Stomach smooth muscle (tissue), 2 donors: ENCODE measurements around the gene ETNK2.
A peak's percentile ranks its signal among the peaks of the same experiment; 100 is the strongest.

ENCODE experiments used
- H3K27ac ChIP-seq: one replicate; pipeline ENCODE4 v1.7.0; 2013; ENCODE audit warnings: mild to moderate bottlenecking, low read length, inconsistent platforms
- H3K27me3 ChIP-seq, 2 donors: one replicate each; pipeline ENCODE4 v1.7.0; 2013; ENCODE audit warnings: low read length in 2 of 2; ENCODE audit not compliant: insufficient read depth in 2 of 2, control insufficient read depth in 1 of 2
- H3K36me3 ChIP-seq, 2 donors: one replicate each; pipeline ENCODE4 v1.7.0; 2013; ENCODE audit warnings: low read length in 2 of 2; ENCODE audit not compliant: control insufficient read depth in 2 of 2, insufficient read depth in 2 of 2
- H3K4me1 ChIP-seq: one replicate; pipeline ENCODE4 v1.7.0; 2013; ENCODE audit warnings: low read length; ENCODE audit not compliant: control insufficient read depth, insufficient read depth
- H3K4me3 ChIP-seq, 2 donors: one replicate each; pipeline ENCODE4 v1.7.0; 2013; ENCODE audit warnings: low read length in 2 of 2
- H3K9ac ChIP-seq, 2 donors: one replicate each; pipeline ENCODE4 v1.7.0; 2013; ENCODE audit warnings: low read length in 2 of 2, mild to moderate bottlenecking in 1 of 2
- H3K9me3 ChIP-seq, 2 donors: one replicate each; pipeline ENCODE4 v1.7.0; 2013; ENCODE audit warnings: low read length in 2 of 2; ENCODE audit not compliant: control insufficient read depth in 2 of 2
- donor health status: healthy.
- donor health status: Pancreatic carcinoma.

ETNK2 gene

DNA sequence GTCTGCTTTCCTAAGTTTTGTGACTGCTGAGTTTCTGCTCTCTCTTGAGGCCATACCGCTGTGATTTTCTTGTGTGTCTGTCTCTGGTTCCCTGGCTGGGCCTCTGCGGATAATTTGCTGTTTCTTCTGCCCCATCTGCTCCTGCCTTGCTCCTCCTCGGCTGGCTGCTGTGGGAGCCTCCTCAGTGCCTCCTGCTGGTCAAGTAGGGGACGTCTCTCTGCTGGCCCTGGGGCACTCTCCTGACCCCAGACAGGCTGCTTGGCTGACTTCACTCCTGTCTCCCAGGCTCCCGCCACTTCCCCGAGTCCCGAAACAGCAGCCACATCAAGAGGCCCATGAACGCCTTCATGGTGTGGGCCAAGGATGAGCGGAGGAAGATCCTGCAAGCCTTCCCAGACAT lies 28.5 kb downstream of the ETNK2 start:
- H3K4me3 ChIP-seq = no peak overlapping the region
- H3K9ac ChIP-seq = no peak overlapping the region
- no peaks in the 10 kb centered on the region for H3K9me3 ChIP-seq
- peaks cover 0 to 13% of the 10 kb centered on the region in 2 donors for H3K36me3 ChIP-seq
- no peak overlapping the region for H3K27ac ChIP-seq
- H3K4me1 ChIP-seq = peaks cover 8% of the 10 kb centered on the region
- H3K27me3 ChIP-seq = peaks cover 0 to 2% of the 10 kb centered on the region in 2 donors

DNA sequence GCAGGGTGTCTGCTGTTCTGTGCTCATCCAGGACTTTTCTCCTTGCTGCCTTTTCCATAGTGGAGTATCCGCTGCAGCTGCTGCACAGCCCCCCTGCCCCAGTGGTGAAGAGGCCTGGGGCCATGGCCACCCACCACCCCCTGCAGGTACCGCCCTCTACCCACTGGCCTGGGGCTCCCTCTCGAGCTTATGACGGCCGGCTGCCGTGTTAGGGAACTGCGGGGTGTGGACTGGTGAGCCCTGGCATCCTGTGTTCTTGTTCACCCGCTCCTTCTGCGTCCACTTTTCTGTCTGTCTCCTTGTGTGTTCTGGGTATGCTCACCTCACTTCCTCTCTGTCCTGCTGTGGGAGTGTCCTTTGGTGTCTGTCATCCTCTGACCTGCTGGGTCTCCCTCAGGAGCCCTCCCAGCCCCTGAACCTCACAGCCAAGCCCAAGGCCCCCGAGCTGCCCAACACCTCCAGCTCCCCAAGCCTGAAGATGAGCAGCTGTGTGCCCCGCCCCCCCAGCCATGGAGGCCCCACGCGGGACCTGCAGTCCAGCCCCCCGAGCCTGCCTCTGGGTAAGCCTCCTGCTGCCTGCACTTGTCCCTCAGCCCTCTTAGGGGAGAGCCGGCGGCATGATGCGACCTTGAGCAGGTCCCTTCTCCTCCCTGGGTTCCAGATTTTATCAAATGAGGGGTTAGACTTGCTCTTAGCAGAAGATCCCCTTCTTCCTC lies 29.8 kb downstream of the ETNK2 start:
- Histone ChIP-seq H3K4me1 (peaks cover 5% of the 10 kb centered on the region), H3K27me3 (peaks cover 0 to 2% of the 10 kb centered on the region in 2 donors), H3K9ac (no peak overlapping the region), H3K9me3 (no peaks in the 10 kb centered on the region), H3K4me3 (no peak overlapping the region), H3K36me3 (peaks cover 0 to 13% of the 10 kb centered on the region in 2 donors), H3K27ac (no peak overlapping the region)

- H3K4me3 ChIP-seq = no peak overlapping the region
- peaks cover 3% of the 10 kb centered on the region for H3K4me1 ChIP-seq
- H3K9me3 ChIP-seq = no peaks in the 10 kb centered on the region
- H3K9ac ChIP-seq = no peak overlapping the region
- H3K27me3 ChIP-seq = no peaks in the 10 kb centered on the region
- H3K36me3 ChIP-seq = peaks cover 0 to 10% of the 10 kb centered on the region in 2 donors
- no peak overlapping the region for H3K27ac ChIP-seq
Measured at GRCh38 chr1:204116539-204116938, 35.3 kb downstream of the ETNK2 start.

DNA sequence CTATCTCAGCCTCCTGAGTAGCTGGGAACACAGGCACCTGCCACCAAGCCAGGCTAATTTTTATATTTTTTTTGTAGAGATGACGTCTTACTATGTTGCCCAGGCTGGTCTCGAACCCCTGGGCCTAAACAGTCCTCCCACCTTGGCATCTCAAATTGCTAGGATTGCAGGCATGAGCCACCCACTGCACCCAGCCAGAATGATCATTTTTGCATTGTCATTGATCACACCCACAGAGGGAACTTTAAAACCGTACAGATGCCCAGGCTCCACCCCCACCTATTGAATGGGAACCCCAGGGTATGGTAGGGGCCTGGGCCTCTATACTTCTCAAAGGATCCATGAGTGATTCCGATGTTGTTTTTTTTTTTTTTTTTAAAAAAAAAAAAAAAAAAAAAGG lies 36.7 kb downstream of the ETNK2 start:
- H3K4me3 ChIP-seq = no peak overlapping the region
- H3K4me1 ChIP-seq = peaks cover 7% of the 10 kb centered on the region
- H3K27me3 ChIP-seq = no peaks in the 10 kb centered on the region
- no peaks in the 10 kb centered on the region for H3K9me3 ChIP-seq
- no peak overlapping the region for H3K27ac ChIP-seq
- no peak overlapping the region for H3K9ac ChIP-seq
- H3K36me3 ChIP-seq = peaks cover 0 to 8% of the 10 kb centered on the region in 2 donors

DNA sequence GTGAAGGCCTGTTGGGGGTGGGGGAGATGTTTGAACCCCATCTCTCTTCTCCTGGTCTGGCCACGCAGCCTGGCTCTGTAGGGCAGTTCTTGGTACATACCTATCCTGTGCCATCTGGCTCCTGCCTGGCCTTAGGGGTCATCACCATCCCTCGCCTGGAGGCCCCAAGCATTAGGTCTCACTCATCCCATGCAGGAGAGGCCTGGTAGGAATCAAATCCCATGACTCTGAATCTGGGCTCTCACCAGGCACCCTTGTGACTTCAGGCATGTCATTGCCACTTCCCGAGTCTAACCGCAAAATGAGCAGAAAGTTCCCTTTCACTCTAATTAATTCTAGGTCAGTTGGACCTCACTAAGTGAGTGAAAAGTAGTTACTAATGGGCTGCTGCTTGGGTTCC lies 37.2 kb downstream of the ETNK2 start:
- Histone ChIP-seq H3K27me3 (no peaks in the 10 kb centered on the region), H3K27ac (no peak overlapping the region), H3K4me3 (no peak overlapping the region), H3K9ac (no peak overlapping the region), H3K9me3 (no peaks in the 10 kb centered on the region), H3K36me3 (peaks cover 0 to 8% of the 10 kb centered on the region in 2 donors), H3K4me1 (peaks cover 7% of the 10 kb centered on the region)

DNA sequence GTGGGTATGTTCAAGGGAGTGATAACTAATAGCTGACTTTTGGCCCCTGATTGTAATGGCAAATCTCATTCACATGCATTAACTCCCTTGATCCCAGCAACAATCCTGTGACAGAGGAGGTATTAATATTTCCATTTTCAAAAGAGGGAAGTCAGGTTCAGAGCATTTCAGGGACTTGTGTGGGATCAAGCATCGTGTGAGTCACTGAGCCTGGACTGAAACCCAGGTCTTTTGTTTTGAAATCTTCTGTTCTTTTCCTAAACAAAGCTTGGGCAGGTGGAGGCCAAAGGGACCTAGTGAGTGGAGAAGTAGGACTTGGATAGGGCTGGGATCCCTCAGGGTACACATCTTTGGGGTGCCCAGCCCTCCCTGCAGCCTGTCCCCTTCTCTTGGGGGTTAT lies 37.9 kb downstream of the ETNK2 start:
- Histone ChIP-seq H3K36me3 (peaks cover 0 to 7% of the 10 kb centered on the region in 2 donors), H3K9me3 (no peaks in the 10 kb centered on the region), H3K27me3 (no peaks in the 10 kb centered on the region), H3K4me3 (no peak overlapping the region), H3K9ac (no peak overlapping the region), H3K27ac (no peak overlapping the region), H3K4me1 (peaks cover 7% of the 10 kb centered on the region)

GRCh38 chr1:204112876-204113730 lies 38.7 kb downstream of the ETNK2 start:
- H3K9me3 ChIP-seq = no peaks in the 10 kb centered on the region
- H3K4me1 ChIP-seq = peaks cover 7% of the 10 kb centered on the region
- H3K9ac ChIP-seq = no peak overlapping the region
- no peak overlapping the region for H3K4me3 ChIP-seq
- no peak overlapping the region for H3K27ac ChIP-seq
- H3K36me3 ChIP-seq = peaks cover 0 to 3% of the 10 kb centered on the region in 2 donors
- no peaks in the 10 kb centered on the region for H3K27me3 ChIP-seq

- H3K4me1 ChIP-seq = peaks cover 12% of the 10 kb centered on the region
- no peaks in the 10 kb centered on the region for H3K9me3 ChIP-seq
- H3K27ac ChIP-seq = no peak overlapping the region
- no peaks in the 10 kb centered on the region for H3K36me3 ChIP-seq
- H3K27me3 ChIP-seq = no peaks in the 10 kb centered on the region
- no peak overlapping the region for H3K4me3 ChIP-seq
- H3K9ac ChIP-seq = no peak overlapping the region
Measured at GRCh38 chr1:204110894-204111633, 40.8 kb downstream of the ETNK2 start.

DNA sequence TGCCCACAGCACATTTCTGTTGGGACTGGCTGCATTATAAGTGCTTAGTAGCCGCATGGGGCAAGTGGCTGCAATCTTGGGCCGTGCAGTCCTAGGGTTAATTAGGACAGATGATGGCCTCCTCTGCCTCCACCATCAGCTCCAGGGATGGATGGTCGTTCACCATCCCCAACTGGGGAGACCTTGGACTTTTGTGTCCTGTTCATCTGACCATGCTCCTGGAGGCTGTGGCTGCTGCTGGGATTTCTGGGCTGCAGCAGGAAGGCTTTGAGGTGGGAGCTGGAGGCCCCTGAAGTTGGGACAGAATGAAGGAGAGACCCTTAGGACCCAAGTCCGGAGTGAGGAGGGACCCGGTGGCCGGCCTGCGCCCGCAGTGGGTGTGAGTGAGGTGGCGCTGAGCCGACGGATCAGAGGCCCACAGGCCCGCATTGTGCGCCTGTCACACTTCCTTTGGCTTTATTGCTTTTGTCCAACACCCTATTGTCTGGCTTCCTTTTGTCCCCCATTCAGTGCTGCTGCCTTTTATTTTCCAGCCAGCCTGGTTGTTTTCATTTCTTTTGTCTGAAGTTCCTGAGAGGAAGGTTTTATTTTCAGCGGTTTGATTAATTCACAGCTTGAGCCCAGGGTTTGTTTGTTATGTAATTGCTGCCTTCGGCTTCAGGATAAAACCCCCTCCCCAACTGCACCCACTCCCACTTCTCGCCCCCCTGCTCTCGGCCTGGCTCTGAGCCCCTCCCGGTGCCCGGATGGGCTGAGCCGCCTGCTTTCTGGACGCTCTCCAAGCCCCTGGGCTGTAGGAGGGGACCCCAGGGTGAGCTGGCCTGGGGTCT lies 43.3 kb downstream of the ETNK2 start:
- H3K9ac ChIP-seq = no peak overlapping the region
- peak overlapping the region in 1 of 2 donors; percentile 15 for H3K4me3 ChIP-seq
- H3K27me3 ChIP-seq = no peaks in the 10 kb centered on the region
- H3K27ac ChIP-seq = no peak overlapping the region
- H3K36me3 ChIP-seq = no peaks in the 10 kb centered on the region
- peaks cover 16% of the 10 kb centered on the region for H3K4me1 ChIP-seq
- no peaks in the 10 kb centered on the region for H3K9me3 ChIP-seq

GRCh38 chr1:204107892-204108291 lies 44.0 kb downstream of the ETNK2 start:
- Histone ChIP-seq H3K27me3 (no peaks in the 10 kb centered on the region), H3K4me3 (no peak overlapping the region), H3K4me1 (peaks cover 18% of the 10 kb centered on the region), H3K36me3 (no peaks in the 10 kb centered on the region), H3K9me3 (no peaks in the 10 kb centered on the region), H3K27ac (no peak overlapping the region), H3K9ac (no peak overlapping the region)
